KMS-11 (cell line): ENCODE results near the gene ASB9.
A peak's percentile ranks its signal among the peaks of the same experiment; 100 is the strongest.

Experiments
- H2AFZ ChIP-seq: fragments of 200-600 bp; sonication (generic); 2 replicates; pipeline ENCODE4 v1.6.1; 2016; ENCODE audit warnings: antibody characterized with exemption, mixed run types, low read depth
- H3K27ac ChIP-seq: fragments of 200-600 bp; sonication (generic); 2 replicates; pipeline ENCODE4 v1.6.1; 2016; ENCODE audit warnings: mild to moderate bottlenecking, mixed run types
- H3K27me3 ChIP-seq: fragments of 200-600 bp; sonication (generic); 2 replicates; pipeline ENCODE4 v1.6.1; 2017; ENCODE audit warnings: mild to moderate bottlenecking, low read depth, mixed run types, moderate library complexity; ENCODE audit not compliant: insufficient read depth
- H3K36me3 ChIP-seq: fragments of 200-600 bp; sonication (generic); 2 replicates; pipeline ENCODE4 v1.6.1; 2017; ENCODE audit warnings: mild to moderate bottlenecking, mixed run types; ENCODE audit not compliant: insufficient read depth
- H3K4me1 ChIP-seq: fragments of 200-600 bp; sonication (generic); 2 replicates; pipeline ENCODE4 v1.6.1; 2016; ENCODE audit warnings: mild to moderate bottlenecking, low read depth, mixed run types; ENCODE audit not compliant: poor library complexity, severe bottlenecking
- H3K4me2 ChIP-seq: fragments of 200-600 bp; sonication (generic); 2 replicates; pipeline ENCODE4 v1.7.0; 2016; ENCODE audit warnings: mild to moderate bottlenecking, mixed run types
- H3K4me3 ChIP-seq: fragments of 200-600 bp; sonication (generic); IDR thresholded peaks from 2 replicates; pipeline ENCODE4 v1.6.1; 2017; ENCODE audit warnings: low read depth, low read length, mixed read lengths; ENCODE audit not compliant: insufficient read depth
- H3K79me2 ChIP-seq: fragments of 200-600 bp; sonication (generic); 2 replicates; pipeline ENCODE4 v1.6.1; 2016; ENCODE audit warnings: low read depth, mixed run types; ENCODE audit not compliant: insufficient read depth
- H3K9ac ChIP-seq: fragments of 200-600 bp; sonication (generic); 2 replicates; pipeline ENCODE4 v1.6.1; 2016; ENCODE audit warnings: mild to moderate bottlenecking, mixed run types
- H4K20me1 ChIP-seq: fragments of 200-600 bp; sonication (generic); 2 replicates; pipeline ENCODE4 v1.6.1; 2016; ENCODE audit warnings: mild to moderate bottlenecking, mixed run types; ENCODE audit not compliant: insufficient read depth
- TF ChIP-seq, protein P1 (sequence below): fragments of 200-600 bp; sonication (generic); conservative IDR thresholded peaks from 2 replicates; pipeline ENCODE4 v1.6.1; 2017; ENCODE audit warnings: low read depth, mild to moderate bottlenecking, antibody characterized with exemption, low read length, moderate library complexity, mixed read lengths

The ASB9 gene

DNA sequence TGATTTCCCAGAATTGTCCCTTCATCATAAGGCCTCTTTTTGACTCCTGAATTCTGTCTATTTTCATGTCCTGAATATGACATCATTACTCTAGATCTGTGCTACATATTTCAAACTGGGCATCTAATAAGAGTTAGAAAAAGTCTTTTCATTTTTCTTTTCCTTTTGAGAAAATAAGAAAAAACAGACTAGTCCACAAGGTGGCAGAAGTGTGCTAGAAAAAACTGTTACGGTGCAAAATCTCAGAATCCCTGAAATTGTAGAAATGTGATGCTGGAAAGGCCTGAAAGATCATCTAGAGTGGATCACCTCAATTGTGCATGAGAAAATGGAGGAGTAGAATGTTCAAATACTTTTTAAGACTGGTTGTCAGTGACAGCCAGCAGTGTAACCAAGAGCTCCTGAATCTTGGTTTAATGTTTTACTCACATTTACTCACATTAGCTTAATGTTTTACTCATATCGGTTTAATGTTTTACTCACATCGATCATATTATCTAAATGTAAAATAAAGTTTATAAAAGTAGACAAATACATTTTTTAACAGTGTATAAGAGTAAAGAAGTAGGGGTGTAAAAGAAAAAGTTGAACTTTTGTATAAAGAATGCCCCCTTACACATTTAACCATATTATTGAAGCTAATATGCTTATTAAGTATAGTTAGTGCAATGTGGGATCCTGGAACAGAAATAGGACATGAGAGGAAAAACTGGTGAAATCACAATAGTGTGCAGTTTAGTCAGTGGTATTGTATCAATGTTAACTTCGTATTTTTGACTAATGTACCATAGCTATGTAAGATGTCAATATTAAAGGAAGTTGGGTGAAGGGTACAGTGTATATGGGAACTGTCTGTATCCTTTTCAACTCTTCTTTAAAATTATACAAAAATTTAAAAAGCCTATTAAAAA lies 30.3 kb upstream of the ASB9 start:
- TF ChIP-seq, protein P1, sequence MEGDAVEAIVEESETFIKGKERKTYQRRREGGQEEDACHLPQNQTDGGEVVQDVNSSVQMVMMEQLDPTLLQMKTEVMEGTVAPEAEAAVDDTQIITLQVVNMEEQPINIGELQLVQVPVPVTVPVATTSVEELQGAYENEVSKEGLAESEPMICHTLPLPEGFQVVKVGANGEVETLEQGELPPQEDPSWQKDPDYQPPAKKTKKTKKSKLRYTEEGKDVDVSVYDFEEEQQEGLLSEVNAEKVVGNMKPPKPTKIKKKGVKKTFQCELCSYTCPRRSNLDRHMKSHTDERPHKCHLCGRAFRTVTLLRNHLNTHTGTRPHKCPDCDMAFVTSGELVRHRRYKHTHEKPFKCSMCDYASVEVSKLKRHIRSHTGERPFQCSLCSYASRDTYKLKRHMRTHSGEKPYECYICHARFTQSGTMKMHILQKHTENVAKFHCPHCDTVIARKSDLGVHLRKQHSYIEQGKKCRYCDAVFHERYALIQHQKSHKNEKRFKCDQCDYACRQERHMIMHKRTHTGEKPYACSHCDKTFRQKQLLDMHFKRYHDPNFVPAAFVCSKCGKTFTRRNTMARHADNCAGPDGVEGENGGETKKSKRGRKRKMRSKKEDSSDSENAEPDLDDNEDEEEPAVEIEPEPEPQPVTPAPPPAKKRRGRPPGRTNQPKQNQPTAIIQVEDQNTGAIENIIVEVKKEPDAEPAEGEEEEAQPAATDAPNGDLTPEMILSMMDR, result peak; percentile 71
- H3K27ac ChIP-seq, result no peak overlapping the region
- H3K4me2 ChIP-seq, result no peak overlapping the region

DNA sequence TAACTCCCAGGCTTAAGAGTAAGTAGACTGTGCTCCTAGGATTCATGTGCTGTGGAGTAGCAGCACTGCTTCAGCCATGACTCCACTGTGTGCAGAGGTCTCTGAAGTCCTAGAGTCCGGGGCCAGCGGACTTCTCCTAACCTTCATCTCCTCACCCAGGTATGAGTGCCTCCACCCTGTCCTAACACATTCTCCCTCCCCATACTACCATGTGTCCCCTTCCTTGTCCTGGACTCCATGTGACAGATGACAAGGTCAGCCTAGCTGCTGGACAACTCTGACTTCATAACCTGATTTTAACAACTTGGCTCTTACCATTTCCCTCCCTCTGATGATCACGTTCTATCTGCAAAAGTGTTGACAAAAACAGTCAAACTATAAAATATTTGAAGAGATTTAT lies 28.9 kb upstream of the ASB9 start:
- H4K20me1 ChIP-seq, result no peaks in the 10 kb centered on the region
- TF ChIP-seq, protein P1, result no peak
- H3K27me3 ChIP-seq, result no peaks in the 10 kb centered on the region
- no peak overlapping the region for H3K4me2 ChIP-seq
- no peak overlapping the region for H3K27ac ChIP-seq
- H3K79me2 ChIP-seq, result no peaks in the 10 kb centered on the region
- H2AFZ ChIP-seq, result no peak overlapping the region
- no peaks in the 10 kb centered on the region for H3K36me3 ChIP-seq
- peaks cover 8% of the 10 kb centered on the region for H3K4me1 ChIP-seq
- no peak overlapping the region for H3K9ac ChIP-seq
- no peak overlapping the region for H3K4me3 ChIP-seq

More for the DNA sequence above, 30.3 kb upstream of the ASB9 start:
- Histone ChIP-seq H2AFZ (no peak overlapping the region), H3K4me3 (no peak overlapping the region), H3K27me3 (no peaks in the 10 kb centered on the region), H3K36me3 (no peaks in the 10 kb centered on the region), H3K9ac (no peak overlapping the region), H4K20me1 (no peaks in the 10 kb centered on the region), H3K4me1 (peaks cover 8% of the 10 kb centered on the region), H3K79me2 (no peaks in the 10 kb centered on the region)

- H3K4me3 ChIP-seq, result no peak overlapping the region
- no peak overlapping the region for H3K9ac ChIP-seq
- no peaks in the 10 kb centered on the region for H3K79me2 ChIP-seq
- no peak overlapping the region for H2AFZ ChIP-seq
- no peaks in the 10 kb centered on the region for H3K36me3 ChIP-seq
- no peaks in the 10 kb centered on the region for H3K27me3 ChIP-seq
- no peaks in the 10 kb centered on the region for H4K20me1 ChIP-seq
- H3K4me1 ChIP-seq, result peaks cover 8% of the 10 kb centered on the region
- TF ChIP-seq, protein P1, result no peak
- H3K4me2 ChIP-seq, result no peak overlapping the region
- no peak overlapping the region for H3K27ac ChIP-seq
Measured at GRCh38 chrX:15298201-15298600, 28.3 kb upstream of the ASB9 start.

GRCh38 chrX:15293451-15293850 lies 23.6 kb upstream of the ASB9 start:
- TF ChIP-seq, protein P1, result no peak
- H3K4me2 ChIP-seq, result no peak overlapping the region
- no peaks in the 10 kb centered on the region for H4K20me1 ChIP-seq
- H3K27ac ChIP-seq, result no peak overlapping the region
- no peaks in the 10 kb centered on the region for H3K27me3 ChIP-seq
- H3K4me1 ChIP-seq, result no peaks in the 10 kb centered on the region
- H3K79me2 ChIP-seq, result no peaks in the 10 kb centered on the region
- no peaks in the 10 kb centered on the region for H3K36me3 ChIP-seq
- no peak overlapping the region for H3K4me3 ChIP-seq
- H2AFZ ChIP-seq, result no peak overlapping the region
- no peak overlapping the region for H3K9ac ChIP-seq
